WTC11 (cell line): ENCODE data around the gene TBC1D22A. TPM values are rescaled to one million over a fixed set of nuclear protein-coding genes. Genes with fewer than 3 reads are reported as not detected.
A peak's percentile ranks its signal among the peaks of the same experiment; 100 is the strongest.

Source experiments
- ATAC-seq: fragments of 200-7000 bp; cut with Tn5 transposase; 2 replicates; pipeline ENCODE4 v1.10.0; 2021; ENCODE audit warnings: mild to moderate bottlenecking, moderate library complexity
- CTCF ChIA-PET: fragments of 300-600 bp; sonication (Branson Sonifier 250); formaldehyde crosslinking; loops from one replicate; lab custom pipeline; 2021; ENCODE audit warnings: antibody characterized with exemption; lab: Charles Lee
- POLR2A ChIA-PET: fragments of 350-600 bp; sonication (Branson Sonifier 250); formaldehyde crosslinking; loops from one replicate; lab custom pipeline; 2021; ENCODE audit warnings: antibody characterized with exemption; lab: Charles Lee
- DNase-seq: peaks from one replicate; pipeline ENCODE4 v3.0.0; 2021; ENCODE audit warnings: low spot score
- H3K27ac Mint-ChIP-seq: 2 replicates; pipeline ENCODE4 v1.8.0; 2021; ENCODE audit warnings: mixed read lengths
- H3K27me3 Mint-ChIP-seq: 2 replicates; pipeline ENCODE4 v1.8.0; 2021; ENCODE audit warnings: low read depth, mild to moderate bottlenecking, moderate library complexity, mixed read lengths
- H3K36me3 Mint-ChIP-seq: 2 replicates; pipeline ENCODE4 v1.8.0; 2021; ENCODE audit warnings: mixed read lengths
- H3K4me1 Mint-ChIP-seq: 2 replicates; pipeline ENCODE4 v1.8.0; 2022; ENCODE audit warnings: mixed read lengths
- H3K4me3 Mint-ChIP-seq: 2 replicates; pipeline ENCODE4 v1.8.0; 2021; ENCODE audit warnings: mild to moderate bottlenecking, moderate library complexity, mixed read lengths
- H3K9me3 Mint-ChIP-seq: 2 replicates; pipeline ENCODE4 v1.8.0; 2021; ENCODE audit warnings: mixed read lengths
- FOXJ3 ChIP-seq: sonication (generic); formaldehyde crosslinking; IDR thresholded peaks from 2 replicates; pipeline ENCODE4 v1.9.0; 2021; ENCODE audit warnings: missing genetic modification reagents, mild to moderate bottlenecking, borderline replicate concordance
- IRF1 ChIP-seq: sonication (generic); formaldehyde crosslinking; IDR thresholded peaks from 2 replicates; pipeline ENCODE4 v1.8.0; 2023; ENCODE audit warnings: missing genetic modification reagents
- PRDM15 ChIP-seq: sonication (generic); formaldehyde crosslinking; IDR thresholded peaks from 2 replicates; pipeline ENCODE4 v1.8.0; 2022; ENCODE audit warnings: missing genetic modification reagents
- RORB ChIP-seq: fragments of 250-450 bp; sonication (Bioruptor Pico); IDR thresholded peaks from 2 replicates; pipeline ENCODE4 v1.9.0; 2021; ENCODE audit warnings: mild to moderate bottlenecking
- SMAD4 ChIP-seq: sonication (generic); formaldehyde crosslinking; IDR thresholded peaks from 2 replicates; pipeline ENCODE4 v1.8.0; 2022; ENCODE audit warnings: mild to moderate bottlenecking, missing genetic modification reagents
- TCF7 ChIP-seq: sonication (generic); formaldehyde crosslinking; IDR thresholded peaks from 2 replicates; pipeline ENCODE4 v1.8.0; 2022; ENCODE audit warnings: mild to moderate bottlenecking, low read depth, missing genetic modification reagents, moderate library complexity
- ZNF263 ChIP-seq: sonication (generic); formaldehyde crosslinking; IDR thresholded peaks from 2 replicates; pipeline ENCODE4 v1.8.1; 2022; ENCODE audit warnings: low read depth, mild to moderate bottlenecking, moderate library complexity, missing genetic modification reagents
- ZNF281 ChIP-seq: sonication (generic); formaldehyde crosslinking; IDR thresholded peaks from 2 replicates; pipeline ENCODE4 v1.8.0; 2023; ENCODE audit warnings: mild to moderate bottlenecking, missing genetic modification reagents
- total RNA-seq: library from RNA; stranded (reverse); gene quantifications from 3 replicates; pipeline ENCODE4 v1.2.3, GENCODE V29; 2021
- TF ChIP-seq, protein P1 (sequence below): sonication (generic); formaldehyde crosslinking; IDR thresholded peaks from 2 replicates; pipeline ENCODE4 v1.8.1; 2022; ENCODE audit warnings: mild to moderate bottlenecking, missing genetic modification reagents, moderate library complexity, borderline replicate concordance
- TF ChIP-seq, protein P2 (sequence below): sonication (generic); formaldehyde crosslinking; IDR thresholded peaks from 2 replicates; pipeline ENCODE4 v1.8.1; 2023; ENCODE audit warnings: mild to moderate bottlenecking, missing genetic modification reagents, borderline replicate concordance
- TF ChIP-seq, protein P3 (sequence below): fragments of 250-450 bp; sonication (Bioruptor Pico); IDR thresholded peaks from 2 replicates; pipeline ENCODE4 v1.9.0; 2021; ENCODE audit warnings: mild to moderate bottlenecking
- TF ChIP-seq, protein P4 (sequence below): sonication (generic); formaldehyde crosslinking; IDR thresholded peaks from 2 replicates; pipeline ENCODE4 v1.8.1; 2022; ENCODE audit warnings: missing genetic modification reagents, borderline replicate concordance

Gene TBC1D22A
- total RNA-seq, 1 experiment from 2014 or later: 18.1 TPM

DNA sequence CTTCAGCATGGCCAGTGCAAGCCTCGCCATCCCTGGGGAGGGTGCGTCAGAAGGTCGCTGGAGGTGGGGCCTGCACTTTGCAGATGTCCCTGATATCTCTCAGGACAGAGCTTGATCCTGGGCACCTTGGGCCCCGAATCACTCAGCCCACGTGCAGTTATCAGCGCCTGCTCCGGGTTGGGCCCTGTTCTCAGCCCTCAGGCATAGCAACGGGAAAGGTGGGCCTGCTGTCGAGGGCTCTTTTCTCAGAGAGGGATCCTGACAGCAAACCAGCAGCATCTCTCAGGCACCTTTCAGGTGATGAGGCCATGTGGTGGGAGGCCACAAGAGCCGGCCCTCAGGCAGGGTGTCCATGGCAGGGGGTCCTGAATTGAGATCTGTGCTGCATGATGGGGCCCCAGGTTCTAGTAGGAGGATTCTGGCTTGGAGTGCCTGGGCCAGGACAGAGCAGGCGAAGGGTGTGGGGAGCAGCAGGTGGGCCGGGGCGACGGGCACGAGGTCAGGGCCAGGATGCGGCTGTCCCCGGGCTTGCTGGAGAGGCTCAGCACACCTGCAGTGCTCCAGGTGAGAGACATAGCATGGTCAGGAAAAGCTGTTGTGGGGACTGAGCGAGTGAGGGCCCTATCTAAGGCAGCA, 280.5 kb downstream of the TBC1D22A start (continued):
- TF ChIP-seq FOXJ3 (CRISPR knock-in tag) (no peak), PRDM15 (CRISPR knock-in tag) (no peak), TCF7 (CRISPR knock-in tag) (no peak), SMAD4 (CRISPR knock-in tag) (no peak)
- TF ChIP-seq, protein P1, sequence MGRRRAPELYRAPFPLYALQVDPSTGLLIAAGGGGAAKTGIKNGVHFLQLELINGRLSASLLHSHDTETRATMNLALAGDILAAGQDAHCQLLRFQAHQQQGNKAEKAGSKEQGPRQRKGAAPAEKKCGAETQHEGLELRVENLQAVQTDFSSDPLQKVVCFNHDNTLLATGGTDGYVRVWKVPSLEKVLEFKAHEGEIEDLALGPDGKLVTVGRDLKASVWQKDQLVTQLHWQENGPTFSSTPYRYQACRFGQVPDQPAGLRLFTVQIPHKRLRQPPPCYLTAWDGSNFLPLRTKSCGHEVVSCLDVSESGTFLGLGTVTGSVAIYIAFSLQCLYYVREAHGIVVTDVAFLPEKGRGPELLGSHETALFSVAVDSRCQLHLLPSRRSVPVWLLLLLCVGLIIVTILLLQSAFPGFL (CRISPR knock-in tag): no peak
- TF ChIP-seq, protein P2, sequence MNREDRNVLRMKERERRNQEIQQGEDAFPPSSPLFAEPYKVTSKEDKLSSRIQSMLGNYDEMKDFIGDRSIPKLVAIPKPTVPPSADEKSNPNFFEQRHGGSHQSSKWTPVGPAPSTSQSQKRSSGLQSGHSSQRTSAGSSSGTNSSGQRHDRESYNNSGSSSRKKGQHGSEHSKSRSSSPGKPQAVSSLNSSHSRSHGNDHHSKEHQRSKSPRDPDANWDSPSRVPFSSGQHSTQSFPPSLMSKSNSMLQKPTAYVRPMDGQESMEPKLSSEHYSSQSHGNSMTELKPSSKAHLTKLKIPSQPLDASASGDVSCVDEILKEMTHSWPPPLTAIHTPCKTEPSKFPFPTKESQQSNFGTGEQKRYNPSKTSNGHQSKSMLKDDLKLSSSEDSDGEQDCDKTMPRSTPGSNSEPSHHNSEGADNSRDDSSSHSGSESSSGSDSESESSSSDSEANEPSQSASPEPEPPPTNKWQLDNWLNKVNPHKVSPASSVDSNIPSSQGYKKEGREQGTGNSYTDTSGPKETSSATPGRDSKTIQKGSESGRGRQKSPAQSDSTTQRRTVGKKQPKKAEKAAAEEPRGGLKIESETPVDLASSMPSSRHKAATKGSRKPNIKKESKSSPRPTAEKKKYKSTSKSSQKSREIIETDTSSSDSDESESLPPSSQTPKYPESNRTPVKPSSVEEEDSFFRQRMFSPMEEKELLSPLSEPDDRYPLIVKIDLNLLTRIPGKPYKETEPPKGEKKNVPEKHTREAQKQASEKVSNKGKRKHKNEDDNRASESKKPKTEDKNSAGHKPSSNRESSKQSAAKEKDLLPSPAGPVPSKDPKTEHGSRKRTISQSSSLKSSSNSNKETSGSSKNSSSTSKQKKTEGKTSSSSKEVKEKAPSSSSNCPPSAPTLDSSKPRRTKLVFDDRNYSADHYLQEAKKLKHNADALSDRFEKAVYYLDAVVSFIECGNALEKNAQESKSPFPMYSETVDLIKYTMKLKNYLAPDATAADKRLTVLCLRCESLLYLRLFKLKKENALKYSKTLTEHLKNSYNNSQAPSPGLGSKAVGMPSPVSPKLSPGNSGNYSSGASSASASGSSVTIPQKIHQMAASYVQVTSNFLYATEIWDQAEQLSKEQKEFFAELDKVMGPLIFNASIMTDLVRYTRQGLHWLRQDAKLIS (CRISPR knock-in tag): no peak

GRCh38 chr22:47043835-47044721, 281.6 kb downstream of the TBC1D22A start:
- Mint-ChIP-seq H3K9me3 (no peaks in the 10 kb centered on the region), H3K36me3 (no peaks in the 10 kb centered on the region), H3K27me3 (no peaks in the 10 kb centered on the region), H3K4me3 (no peak overlapping the region), H3K27ac (no peak overlapping the region; the same call in 1 of the 2 replicates), H3K4me1 (peaks cover 14% of the 10 kb centered on the region)
- CTCF ChIA-PET: no interaction called here
- DNase-seq (peak; percentile 40), ATAC-seq (peak; percentile 88)
- no peak for TF ChIP-seq IRF1 (CRISPR knock-in tag)
- no peak for TF ChIP-seq ZNF281
- no peak for TF ChIP-seq FOXJ3 (CRISPR knock-in tag)
- TF ChIP-seq, protein P3, sequence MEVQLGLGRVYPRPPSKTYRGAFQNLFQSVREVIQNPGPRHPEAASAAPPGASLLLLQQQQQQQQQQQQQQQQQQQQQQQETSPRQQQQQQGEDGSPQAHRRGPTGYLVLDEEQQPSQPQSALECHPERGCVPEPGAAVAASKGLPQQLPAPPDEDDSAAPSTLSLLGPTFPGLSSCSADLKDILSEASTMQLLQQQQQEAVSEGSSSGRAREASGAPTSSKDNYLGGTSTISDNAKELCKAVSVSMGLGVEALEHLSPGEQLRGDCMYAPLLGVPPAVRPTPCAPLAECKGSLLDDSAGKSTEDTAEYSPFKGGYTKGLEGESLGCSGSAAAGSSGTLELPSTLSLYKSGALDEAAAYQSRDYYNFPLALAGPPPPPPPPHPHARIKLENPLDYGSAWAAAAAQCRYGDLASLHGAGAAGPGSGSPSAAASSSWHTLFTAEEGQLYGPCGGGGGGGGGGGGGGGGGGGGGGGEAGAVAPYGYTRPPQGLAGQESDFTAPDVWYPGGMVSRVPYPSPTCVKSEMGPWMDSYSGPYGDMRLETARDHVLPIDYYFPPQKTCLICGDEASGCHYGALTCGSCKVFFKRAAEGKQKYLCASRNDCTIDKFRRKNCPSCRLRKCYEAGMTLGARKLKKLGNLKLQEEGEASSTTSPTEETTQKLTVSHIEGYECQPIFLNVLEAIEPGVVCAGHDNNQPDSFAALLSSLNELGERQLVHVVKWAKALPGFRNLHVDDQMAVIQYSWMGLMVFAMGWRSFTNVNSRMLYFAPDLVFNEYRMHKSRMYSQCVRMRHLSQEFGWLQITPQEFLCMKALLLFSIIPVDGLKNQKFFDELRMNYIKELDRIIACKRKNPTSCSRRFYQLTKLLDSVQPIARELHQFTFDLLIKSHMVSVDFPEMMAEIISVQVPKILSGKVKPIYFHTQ (CRISPR knock-in tag): no peak
- TF ChIP-seq ZNF263 (CRISPR knock-in tag): peak; percentile 51; the same call in 1 of the 2 replicates
- no peak for TF ChIP-seq RORB (CRISPR knock-in tag)
- TF ChIP-seq, protein P4, sequence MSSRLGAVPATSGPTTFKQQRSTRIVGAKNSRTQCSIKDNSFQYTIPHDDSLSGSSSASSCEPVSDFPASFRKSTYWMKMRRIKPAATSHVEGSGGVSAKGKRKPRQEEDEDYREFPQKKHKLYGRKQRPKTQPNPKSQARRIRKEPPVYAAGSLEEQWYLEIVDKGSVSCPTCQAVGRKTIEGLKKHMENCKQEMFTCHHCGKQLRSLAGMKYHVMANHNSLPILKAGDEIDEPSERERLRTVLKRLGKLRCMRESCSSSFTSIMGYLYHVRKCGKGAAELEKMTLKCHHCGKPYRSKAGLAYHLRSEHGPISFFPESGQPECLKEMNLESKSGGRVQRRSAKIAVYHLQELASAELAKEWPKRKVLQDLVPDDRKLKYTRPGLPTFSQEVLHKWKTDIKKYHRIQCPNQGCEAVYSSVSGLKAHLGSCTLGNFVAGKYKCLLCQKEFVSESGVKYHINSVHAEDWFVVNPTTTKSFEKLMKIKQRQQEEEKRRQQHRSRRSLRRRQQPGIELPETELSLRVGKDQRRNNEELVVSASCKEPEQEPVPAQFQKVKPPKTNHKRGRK (CRISPR knock-in tag): no peak
- POLR2A ChIA-PET: no interaction called here
